ENCODE measurements around the gene PDE4A.

GRCh38 chr19:10491472-10492047, 71.2 kb downstream of the PDE4A start:
- no peak for TF ChIP-seq CTCF (IDR thresholded peaks at IDR 0.05; ENCODE audit: insufficient read depth, low read length, poor library complexity, severe bottlenecking)
- TF ChIP-seq EZH2phosphoT487 (conservative IDR thresholded peaks at IDR 0.05; ENCODE audit: low read length) = no peak
